SJSA1 (cell line): Measurements from ENCODE around the gene RNLS. TPM values are rescaled to one million over a fixed set of nuclear protein-coding genes. Genes with fewer than 3 reads are reported as not detected.
"Not testable (repeated sequence)": the region's sequence is repeated elsewhere in the genome, so short reads cannot be mapped to it uniquely, and the experiment has no call there.

ENCODE experiments used
- DNase-seq, 2 experiments: peaks; one replicate each; pipeline ENCODE4 v3.0.0-alpha.2; 2015 to 2020; ENCODE audit warnings: low spot score in 2 of 2, low read depth in 1 of 2
- H3K27ac ChIP-seq: fragments of 250-450 bp; sonication (Bioruptor Pico); 2 replicates; pipeline ENCODE4 v1.5.1; 2020; ENCODE audit warnings: mild to moderate bottlenecking, moderate library complexity
- H3K27me3 ChIP-seq: fragments of 250-450 bp; sonication (Bioruptor Pico); replicated peaks from 2 replicates; pipeline ENCODE4 v1.5.1; 2020; ENCODE audit warnings: mild to moderate bottlenecking, moderate library complexity
- H3K36me3 ChIP-seq: fragments of 250-450 bp; sonication (Bioruptor Pico); 2 replicates; pipeline ENCODE4 v1.5.1; 2020; ENCODE audit warnings: mild to moderate bottlenecking
- H3K4me1 ChIP-seq: fragments of 250-450 bp; sonication (Bioruptor Pico); replicated peaks from 2 replicates; pipeline ENCODE4 v1.6.1; 2021; ENCODE audit warnings: mild to moderate bottlenecking
- H3K4me3 ChIP-seq: fragments of 250-450 bp; sonication (Bioruptor Pico); 2 replicates; pipeline ENCODE4 v1.5.1; 2020; ENCODE audit warnings: mild to moderate bottlenecking
- H3K9me3 ChIP-seq: fragments of 250-450 bp; sonication (Bioruptor Pico); replicated peaks from 2 replicates; pipeline ENCODE4 v1.5.1; 2020; ENCODE audit warnings: mild to moderate bottlenecking
- total RNA-seq: library from RNA; depleted of rRNA; stranded (reverse); fragments of >200 nt; shearing (Covaris generic); gene quantifications from 2 replicates; pipeline ENCODE4 v1.2.3, GENCODE V29; 2014

RNLS gene
- total RNA-seq, 1 experiment from 2014 or later: not detected

DNA sequence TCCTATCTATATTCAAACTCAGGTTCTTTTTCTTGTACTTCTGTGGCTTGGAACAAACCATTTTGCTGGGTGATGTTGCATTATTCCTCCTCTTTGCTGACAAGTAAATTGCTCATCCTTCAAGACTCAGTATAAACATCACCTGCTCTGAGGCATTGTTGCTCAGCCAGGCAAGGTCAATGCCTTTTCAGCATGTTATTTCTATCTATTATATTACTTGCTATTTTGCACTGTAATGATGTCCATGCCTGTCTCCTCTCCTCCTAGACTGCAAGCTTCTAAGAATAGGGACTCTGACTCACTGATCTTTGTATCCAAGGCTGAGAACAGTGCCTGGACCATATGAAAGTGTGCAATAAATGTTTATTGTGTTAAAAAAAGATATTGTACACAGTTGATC lies 293.8 kb downstream of the RNLS start:
- H3K27ac ChIP-seq: no peak overlapping the region

GRCh38 chr10:88288320-88289059 lies 294.6 kb downstream of the RNLS start:
- Histone ChIP-seq H3K27me3 (no peaks in the 10 kb centered on the region), H3K4me3 (no peak overlapping the region), H3K27ac (no peak overlapping the region), H3K36me3 (no peaks in the 10 kb centered on the region), H3K9me3 (no peaks in the 10 kb centered on the region), H3K4me1 (no peaks in the 10 kb centered on the region)
- no peak for DNase-seq

More for the DNA sequence above, 293.8 kb downstream of the RNLS start:
- H3K27me3 ChIP-seq: no peaks in the 10 kb centered on the region
- H3K36me3 ChIP-seq: no peaks in the 10 kb centered on the region
- no peak overlapping the region for H3K4me3 ChIP-seq
- DNase-seq: no peak
- no peaks in the 10 kb centered on the region for H3K4me1 ChIP-seq
- no peaks in the 10 kb centered on the region for H3K9me3 ChIP-seq

- Histone ChIP-seq H3K4me1 (peaks cover 18% of the 10 kb centered on the region), H3K36me3 (no peaks in the 10 kb centered on the region), H3K4me3 (no peak overlapping the region), H3K27ac (no peak overlapping the region), H3K9me3 (no peaks in the 10 kb centered on the region), H3K27me3 (no peaks in the 10 kb centered on the region)
- DNase-seq: no peak
Measured at GRCh38 chr10:88286030-88286429, 297.1 kb downstream of the RNLS start.

- H3K4me3 ChIP-seq: 0 out of 2 replicates have a peak overlapping the region, but pooled peaks have one; percentile 4
Measured at GRCh38 chr10:88281592-88282347, 301.3 kb downstream of the RNLS start.

GRCh38 chr10:88280518-88280917 lies 302.6 kb downstream of the RNLS start:
- H3K9me3 ChIP-seq: no peaks in the 10 kb centered on the region
- H3K27me3 ChIP-seq: no peaks in the 10 kb centered on the region
- H3K4me1 ChIP-seq: peaks cover 18% of the 10 kb centered on the region
- H3K27ac ChIP-seq: no peak overlapping the region
- H3K4me3 ChIP-seq: no peak overlapping the region
- H3K36me3 ChIP-seq: no peaks in the 10 kb centered on the region
- no peak for DNase-seq

More at GRCh38 chr10:88281592-88282347, 301.3 kb downstream of the RNLS start:
- Histone ChIP-seq H3K9me3 (no peaks in the 10 kb centered on the region), H3K27ac (peak overlapping the region; percentile 30), H3K36me3 (no peaks in the 10 kb centered on the region), H3K4me1 (peaks cover 18% of the 10 kb centered on the region), H3K27me3 (no peaks in the 10 kb centered on the region)
- peak in 1 of 2 experiments; percentile 39 for DNase-seq

GRCh38 chr10:88278912-88279311 lies 304.2 kb downstream of the RNLS start:
- no peaks in the 10 kb centered on the region for H3K9me3 ChIP-seq
- H3K27me3 ChIP-seq: no peaks in the 10 kb centered on the region
- no peak overlapping the region for H3K27ac ChIP-seq
- peaks cover 18% of the 10 kb centered on the region for H3K4me1 ChIP-seq
- no peak for DNase-seq
- H3K36me3 ChIP-seq: no peaks in the 10 kb centered on the region
- no peak overlapping the region for H3K4me3 ChIP-seq

DNA sequence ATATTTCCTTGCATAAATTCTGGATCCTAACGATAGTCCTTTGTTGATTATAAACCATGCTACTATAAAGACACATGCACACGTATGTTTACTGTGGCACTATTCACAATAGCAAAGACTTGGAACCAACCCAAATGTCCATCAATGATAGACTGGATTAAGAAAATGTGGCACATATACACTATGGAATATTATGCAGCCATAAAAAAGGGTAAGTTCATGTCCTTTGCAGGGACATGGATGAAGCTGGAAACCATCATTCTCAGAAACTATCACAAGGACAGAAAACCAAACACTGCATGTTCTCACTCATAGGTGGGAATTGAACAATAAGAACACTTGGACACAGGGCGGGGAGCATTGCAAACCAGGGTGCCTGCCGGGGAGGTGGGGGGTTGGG lies 306.2 kb downstream of the RNLS start:
- not testable (repeated sequence) for H3K9me3 ChIP-seq, H3K27me3 ChIP-seq, H3K36me3 ChIP-seq, H3K4me3 ChIP-seq, H3K27ac ChIP-seq, DNase-seq
- peaks cover 10% of the 10 kb centered on the region for H3K4me1 ChIP-seq

- Histone ChIP-seq H3K4me3 (no peak overlapping the region), H3K27ac (no peak overlapping the region), H3K4me1 (peaks cover 21% of the 10 kb centered on the region), H3K9me3 (no peaks in the 10 kb centered on the region), H3K36me3 (no peaks in the 10 kb centered on the region), H3K27me3 (no peaks in the 10 kb centered on the region)
- no peak for DNase-seq
Measured at GRCh38 chr10:88274286-88274685, 308.8 kb downstream of the RNLS start.

GRCh38 chr10:88273567-88273966 lies 309.6 kb downstream of the RNLS start:
- Histone ChIP-seq H3K9me3 (no peaks in the 10 kb centered on the region), H3K36me3 (no peaks in the 10 kb centered on the region), H3K27me3 (no peaks in the 10 kb centered on the region), H3K27ac (no peak overlapping the region), H3K4me3 (no peak overlapping the region), H3K4me1 (peaks cover 21% of the 10 kb centered on the region)
- no peak for DNase-seq

DNA sequence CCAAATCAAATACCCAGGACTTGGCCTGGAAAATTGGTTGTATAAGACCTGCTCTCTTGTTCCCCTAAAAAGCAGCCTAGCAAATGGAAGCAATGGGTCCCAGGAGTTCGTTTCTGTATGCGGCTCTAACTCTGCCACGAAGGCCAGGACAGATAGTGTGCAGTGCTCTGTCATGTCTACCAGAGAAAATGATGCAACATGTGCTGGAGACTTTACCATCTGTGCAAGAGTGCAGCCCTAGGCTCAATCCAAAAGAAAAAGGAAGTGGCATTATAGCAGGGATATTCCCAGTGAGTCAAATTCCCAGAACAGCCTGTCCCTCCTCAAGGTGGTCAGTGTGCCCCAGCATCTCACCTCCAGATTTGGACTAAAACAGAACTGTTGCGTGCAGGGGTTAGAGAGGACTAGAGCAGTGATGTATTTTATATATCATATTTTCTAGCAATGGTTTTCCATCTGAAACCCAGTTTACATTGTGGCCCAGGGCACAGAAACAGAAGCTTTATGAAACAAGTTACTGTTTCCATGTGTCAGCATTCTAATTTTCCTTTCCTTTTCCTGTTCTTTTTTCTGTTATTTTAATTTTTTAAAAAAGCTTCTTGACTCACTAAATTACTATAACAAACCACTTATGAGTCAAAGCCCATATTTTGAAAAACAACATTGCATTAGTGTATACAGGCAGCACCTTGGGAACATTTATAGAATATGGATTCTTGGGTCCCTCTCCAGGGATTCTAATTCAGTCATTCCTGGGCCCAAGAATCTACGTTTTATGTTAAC lies 311.2 kb downstream of the RNLS start:
- Histone ChIP-seq H3K36me3 (no peaks in the 10 kb centered on the region), H3K27me3 (no peaks in the 10 kb centered on the region), H3K4me3 (no peak overlapping the region), H3K9me3 (no peaks in the 10 kb centered on the region), H3K4me1 (peaks cover 21% of the 10 kb centered on the region), H3K27ac (no peak overlapping the region)
- no peak for DNase-seq

- DNase-seq: peak; percentile 58 to 65
- H3K4me3 ChIP-seq: no peak overlapping the region
- peak overlapping the region; percentile 9; the same call in 1 of the 2 replicates for H3K27ac ChIP-seq
- H3K36me3 ChIP-seq: no peaks in the 10 kb centered on the region
- H3K27me3 ChIP-seq: no peaks in the 10 kb centered on the region
- no peaks in the 10 kb centered on the region for H3K9me3 ChIP-seq
- peaks cover 21% of the 10 kb centered on the region for H3K4me1 ChIP-seq
Measured at GRCh38 chr10:88270871-88271713, 312.0 kb downstream of the RNLS start.

DNA sequence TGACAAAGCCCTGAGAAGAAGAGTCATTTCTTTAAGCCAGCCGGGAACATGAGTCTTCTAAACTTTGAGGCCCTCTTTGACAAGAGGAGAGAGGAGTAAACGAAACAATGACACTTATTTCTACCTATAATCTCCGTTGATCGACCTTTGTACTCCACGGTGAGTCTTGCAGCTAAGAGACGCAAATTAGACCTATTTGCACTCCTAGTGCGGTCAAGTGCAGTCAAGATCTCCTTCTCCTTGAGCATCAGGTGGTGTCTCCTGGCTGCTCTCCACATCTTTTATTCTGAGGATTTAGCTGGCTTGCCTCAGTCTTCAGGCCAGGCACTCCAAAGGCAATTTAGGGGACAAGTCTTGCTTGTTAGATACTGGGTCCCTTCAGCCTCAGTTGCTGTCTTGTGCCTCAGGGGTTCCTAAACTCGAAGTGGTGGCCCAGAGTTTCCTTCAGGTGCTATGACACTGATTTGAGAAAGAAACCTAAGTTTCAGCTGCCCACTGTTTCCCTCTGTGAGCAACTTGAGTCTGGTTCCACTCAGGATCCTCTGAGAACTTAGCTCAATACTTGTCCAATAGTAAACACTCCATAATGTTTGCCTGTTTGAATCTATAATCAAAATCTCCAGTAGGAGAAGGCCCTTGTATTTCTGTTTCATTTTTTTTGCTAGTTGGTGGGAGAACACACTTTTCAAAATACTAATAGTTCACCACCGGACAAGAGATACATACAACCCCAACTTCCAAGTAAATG lies 312.9 kb downstream of the RNLS start:
- no peaks in the 10 kb centered on the region for H3K36me3 ChIP-seq
- no peak for DNase-seq
- no peak overlapping the region for H3K27ac ChIP-seq
- H3K27me3 ChIP-seq: no peaks in the 10 kb centered on the region
- peaks cover 21% of the 10 kb centered on the region for H3K4me1 ChIP-seq
- no peaks in the 10 kb centered on the region for H3K9me3 ChIP-seq
- no peak overlapping the region for H3K4me3 ChIP-seq
